GM18517 (cell line): ENCODE measurements around the gene PHACTR3.

Experiments
- ATAC-seq: cut with Tn5 transposase; IDR thresholded peaks from one replicate; pipeline ENCODE4 v1.9.1; 2021; ENCODE audit warnings: mild to moderate bottlenecking, moderate library complexity; ENCODE audit not compliant: unreplicated experiment

Gene PHACTR3

DNA sequence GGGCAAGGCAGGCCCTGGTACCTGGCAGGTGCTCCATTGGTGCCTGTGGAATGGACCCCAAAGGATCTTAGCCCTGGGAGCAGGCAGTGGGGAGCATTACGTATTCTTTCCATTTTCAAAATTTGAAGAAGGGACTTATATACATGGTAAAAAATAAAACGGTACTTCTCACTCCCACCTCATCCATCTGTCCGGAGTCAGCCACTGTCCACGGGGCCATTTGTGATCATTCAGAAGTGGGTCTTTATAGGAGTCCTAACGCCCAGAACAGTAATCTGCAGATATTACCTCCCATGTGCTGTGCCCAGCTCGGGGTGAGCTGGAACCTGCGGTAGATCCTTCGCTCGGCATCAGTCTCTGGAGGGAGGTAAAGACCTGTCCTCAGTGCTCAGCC, 218.7 kb downstream of the PHACTR3 start:
- no peak for ATAC-seq

DNA sequence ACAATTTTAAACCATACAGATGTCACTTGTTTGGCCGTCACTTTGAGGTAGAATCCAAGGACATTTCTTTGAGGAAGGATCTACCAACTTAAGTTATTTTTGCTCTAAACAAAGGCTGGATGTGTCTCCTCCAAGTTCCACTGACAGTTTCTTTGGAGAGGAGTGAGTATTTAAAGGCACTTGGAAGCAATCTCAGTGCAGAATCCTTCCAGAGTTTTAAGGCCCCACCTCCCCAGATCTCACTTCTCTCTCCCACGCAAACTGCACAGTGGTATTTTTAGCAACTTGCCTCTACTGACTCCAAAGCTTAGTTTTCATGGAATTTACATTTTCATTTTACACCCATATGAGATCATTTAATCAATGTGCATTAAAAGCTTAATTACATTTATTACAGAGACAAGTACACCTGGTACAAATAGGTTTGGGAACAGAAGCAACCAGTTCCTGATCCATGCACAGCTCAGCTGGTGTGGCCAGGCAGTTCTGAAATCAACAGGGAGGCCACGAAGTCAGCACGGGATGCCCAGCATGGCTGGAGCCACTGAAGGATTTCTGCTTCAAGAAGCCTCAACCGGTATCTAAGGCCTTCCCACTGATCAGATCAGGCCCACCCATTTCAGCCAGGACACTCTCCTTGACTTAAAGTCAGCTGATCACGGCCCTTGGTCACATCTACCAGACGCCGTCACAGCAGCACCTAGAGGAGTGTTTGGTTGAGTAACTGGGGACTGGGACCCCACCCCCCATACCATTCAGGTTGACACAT, 219.3 kb downstream of the PHACTR3 start:
- ATAC-seq: no peak

DNA sequence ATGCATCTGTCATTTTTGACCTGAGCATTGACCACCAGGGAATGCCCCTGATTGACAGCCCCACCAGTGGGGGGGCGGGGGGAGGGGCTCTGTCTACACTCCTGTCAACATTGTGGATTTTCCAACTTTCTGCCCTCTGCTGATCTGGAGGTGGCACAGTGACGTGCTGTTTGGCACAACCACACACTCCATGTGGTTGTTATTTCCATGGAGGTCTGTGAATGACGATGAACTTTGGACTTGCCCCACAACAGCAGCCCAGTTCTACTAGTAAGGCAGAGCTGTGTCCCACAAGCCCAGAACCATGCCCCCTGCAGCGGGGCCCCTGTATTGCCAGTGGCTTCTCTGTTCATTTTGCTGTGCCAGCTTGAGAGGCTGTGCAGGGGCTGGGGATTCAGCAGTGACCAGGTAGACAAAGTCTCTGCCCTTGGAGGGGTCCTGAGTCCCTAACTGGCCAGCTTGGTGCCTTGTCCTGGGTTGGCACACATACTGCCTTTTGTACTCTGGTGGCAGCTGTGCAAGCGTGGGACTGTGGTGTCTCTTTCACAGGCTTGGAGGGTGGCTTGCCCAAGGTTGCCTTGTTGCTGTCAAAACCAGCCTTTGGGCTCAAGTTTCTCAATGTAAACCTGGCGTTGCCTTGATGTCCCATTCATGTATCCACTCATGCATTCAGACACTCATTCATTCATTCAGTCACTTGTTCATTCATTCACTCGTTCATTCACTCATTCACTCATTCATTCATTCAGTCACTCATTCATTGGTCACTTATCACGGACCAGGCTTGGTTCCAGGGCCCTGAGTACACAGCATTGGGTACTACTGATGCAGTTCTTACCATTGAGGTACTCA, 220.6 kb downstream of the PHACTR3 start:
- ATAC-seq: no peak

DNA sequence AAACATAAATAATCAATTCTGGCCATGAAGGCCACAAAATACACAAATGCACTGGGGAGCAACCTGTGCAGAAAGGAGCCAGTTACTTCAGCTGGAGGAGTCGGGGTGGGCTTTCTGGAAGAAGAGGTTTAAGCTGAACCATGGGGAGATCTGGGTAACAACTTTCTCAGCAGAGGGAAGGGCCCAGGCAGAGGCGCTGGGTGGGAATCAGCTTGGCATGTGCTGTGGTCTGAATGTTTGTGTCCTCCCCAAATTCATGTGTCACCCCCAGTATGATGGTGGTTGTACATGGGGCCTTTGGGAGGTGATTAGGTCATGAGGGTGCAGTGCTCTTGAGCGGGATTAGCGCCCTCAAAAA, 221.2 kb downstream of the PHACTR3 start:
- ATAC-seq: no peak

DNA sequence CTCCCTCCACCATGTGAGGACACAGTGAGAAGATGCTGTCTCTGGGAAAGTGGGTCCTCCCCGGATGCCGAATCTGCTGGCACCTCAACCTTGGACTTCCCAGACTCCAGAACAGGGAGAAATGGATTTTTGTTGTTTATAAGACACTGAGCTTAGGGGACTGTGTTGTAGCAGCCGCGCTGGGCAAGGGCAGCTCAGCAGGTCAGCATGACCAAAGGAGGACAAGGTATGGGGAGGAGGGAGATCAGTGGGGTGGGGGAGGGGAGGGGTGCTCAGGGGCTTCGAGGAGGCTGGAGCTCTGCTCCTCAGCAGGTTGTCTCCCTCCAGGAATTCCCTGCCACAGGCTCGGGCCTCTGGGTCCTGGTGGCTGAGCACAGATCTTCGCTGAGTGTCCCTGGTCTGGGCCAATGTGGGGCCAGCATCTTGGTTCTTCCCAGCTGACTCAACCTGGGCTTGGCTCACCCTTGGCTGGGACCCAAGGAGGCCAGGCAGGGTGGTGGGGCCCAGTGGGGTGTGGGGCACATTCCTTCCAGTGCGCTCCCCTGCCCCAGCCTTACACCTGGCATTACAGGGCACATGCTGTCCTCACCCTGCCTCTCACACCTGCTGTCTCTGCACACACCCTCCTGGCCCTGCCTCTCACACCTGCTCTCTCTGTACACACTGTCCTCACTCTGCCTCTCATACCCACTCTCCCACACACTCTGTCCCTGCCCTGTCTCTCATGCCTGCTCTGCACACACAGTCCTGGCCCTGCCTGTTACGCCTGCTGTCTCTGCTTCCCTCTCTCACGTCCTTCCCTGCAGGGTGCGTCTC, 221.8 kb downstream of the PHACTR3 start:
- ATAC-seq: no peak

DNA sequence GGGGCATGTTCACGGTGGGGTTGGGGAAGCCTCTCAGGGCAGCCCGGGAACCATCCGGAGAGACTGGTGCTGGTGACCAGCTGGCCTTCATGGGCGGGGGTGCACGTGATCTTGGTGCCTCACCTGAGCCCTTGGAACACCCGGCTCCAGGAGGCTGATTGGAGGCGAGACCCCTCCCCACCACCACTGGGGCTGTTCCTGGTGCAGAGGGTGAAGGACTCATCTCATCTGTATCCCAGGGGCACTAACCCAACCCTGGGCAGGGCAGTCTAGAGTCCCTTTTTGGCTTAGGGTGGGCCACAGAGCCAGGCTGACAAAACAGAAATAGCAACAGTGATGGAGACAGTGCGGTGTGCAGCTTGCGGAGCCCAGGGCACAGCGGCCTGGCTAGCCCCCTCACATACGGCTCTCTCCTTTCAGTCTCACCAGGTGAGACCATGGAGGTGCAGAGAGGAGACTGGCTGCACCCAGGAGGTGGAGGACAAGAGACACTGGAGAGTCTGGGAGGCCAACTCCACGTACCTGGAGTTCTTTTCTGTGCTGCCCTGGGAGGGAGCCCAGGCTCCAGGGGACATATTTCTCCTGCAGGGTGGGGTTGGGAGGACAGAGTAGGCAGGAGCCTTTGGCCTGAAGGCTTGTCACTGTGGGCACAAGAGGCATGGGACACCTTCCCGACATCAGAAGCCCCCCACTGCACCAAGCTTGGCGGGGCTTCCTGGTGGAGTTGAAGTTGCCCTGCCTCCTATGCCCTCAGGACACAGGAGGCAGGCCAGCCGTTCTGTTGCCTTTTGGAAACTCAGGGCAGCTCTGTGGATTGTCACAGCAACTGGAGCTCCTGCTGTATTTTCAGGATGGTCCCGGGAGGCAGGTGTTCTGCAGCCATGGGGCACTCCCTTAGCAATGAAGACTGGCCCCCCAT, 223.1 kb downstream of the PHACTR3 start:
- ATAC-seq: no peak

DNA sequence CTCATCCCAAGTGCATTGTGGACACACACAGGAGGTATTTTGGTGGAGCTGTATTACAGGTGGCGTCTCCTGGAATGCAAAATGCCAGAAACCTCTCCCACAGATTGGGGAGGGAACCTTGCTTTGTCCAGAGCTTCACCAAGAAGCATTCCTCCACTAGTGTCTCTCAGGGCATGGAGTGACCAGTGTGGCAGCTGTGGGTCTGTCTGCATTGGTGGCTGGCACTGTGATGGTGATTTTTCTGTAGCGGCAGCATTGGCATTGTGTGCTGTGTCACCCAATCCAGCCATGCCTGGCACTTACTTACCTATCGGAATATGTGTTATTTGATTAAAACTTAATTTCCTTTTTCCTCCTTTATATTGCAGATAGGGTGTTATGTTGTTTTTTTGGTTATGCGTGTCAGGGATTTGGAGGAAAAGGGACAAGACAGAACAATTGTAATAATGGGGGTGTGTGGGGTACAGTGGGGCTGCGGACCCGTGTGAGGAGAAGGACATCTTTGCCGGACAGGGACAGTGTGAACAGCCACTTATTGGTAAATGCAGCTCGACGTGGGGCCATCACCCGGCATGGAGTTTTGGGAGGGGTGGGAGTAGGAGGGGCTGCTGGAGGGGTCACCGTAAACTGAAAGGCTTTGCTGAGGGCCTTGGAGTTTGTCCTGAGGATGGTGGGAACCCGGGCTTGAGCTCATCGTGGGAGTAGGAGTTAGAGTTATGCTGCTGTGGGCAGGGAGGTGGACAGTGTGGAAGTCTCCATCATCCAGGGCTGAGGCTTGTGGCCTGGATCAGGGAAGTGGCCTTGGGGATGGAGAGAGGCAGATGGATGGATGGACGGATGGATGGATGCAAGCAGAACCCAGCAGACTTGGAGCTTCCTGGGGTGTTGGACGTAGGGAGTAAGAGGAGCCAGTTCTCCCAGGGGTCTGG, 224.0 kb downstream of the PHACTR3 start:
- ATAC-seq: no peak

DNA sequence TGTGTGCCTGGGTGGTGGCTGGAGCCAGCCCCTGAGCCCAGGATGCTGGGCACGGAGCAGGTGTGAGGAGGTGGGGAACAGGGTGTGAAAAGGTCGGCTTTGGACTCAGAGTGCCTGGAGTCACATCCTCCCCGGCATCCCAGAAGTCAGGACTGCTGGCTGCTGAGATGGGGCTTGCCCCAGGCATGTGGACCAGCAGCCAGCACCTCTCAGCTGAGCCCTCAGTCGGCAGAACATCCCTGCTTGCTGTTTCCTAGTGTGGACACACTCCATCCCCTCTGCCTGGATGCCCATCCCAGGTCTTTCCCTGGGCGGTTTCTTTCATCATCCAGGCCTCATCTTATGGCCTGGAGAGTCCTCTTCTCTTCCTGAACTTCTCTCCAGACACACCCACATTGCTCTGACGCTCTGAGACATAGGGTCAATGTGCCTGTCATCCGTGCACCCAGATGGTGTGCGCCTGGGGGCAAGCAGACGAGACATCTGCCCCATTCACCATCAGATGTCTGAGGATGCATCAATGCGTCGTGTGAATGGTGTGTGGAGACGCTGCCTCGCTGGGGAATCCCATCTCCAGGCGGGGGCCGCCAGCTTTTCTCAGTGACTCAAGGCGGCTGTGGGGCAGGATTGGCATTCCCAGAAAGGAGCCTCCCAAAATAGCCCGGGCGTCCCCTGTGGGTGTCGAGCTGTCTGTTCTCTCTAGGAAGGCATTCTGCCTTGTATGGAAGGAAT, 224.9 kb downstream of the PHACTR3 start:
- no peak for ATAC-seq

DNA sequence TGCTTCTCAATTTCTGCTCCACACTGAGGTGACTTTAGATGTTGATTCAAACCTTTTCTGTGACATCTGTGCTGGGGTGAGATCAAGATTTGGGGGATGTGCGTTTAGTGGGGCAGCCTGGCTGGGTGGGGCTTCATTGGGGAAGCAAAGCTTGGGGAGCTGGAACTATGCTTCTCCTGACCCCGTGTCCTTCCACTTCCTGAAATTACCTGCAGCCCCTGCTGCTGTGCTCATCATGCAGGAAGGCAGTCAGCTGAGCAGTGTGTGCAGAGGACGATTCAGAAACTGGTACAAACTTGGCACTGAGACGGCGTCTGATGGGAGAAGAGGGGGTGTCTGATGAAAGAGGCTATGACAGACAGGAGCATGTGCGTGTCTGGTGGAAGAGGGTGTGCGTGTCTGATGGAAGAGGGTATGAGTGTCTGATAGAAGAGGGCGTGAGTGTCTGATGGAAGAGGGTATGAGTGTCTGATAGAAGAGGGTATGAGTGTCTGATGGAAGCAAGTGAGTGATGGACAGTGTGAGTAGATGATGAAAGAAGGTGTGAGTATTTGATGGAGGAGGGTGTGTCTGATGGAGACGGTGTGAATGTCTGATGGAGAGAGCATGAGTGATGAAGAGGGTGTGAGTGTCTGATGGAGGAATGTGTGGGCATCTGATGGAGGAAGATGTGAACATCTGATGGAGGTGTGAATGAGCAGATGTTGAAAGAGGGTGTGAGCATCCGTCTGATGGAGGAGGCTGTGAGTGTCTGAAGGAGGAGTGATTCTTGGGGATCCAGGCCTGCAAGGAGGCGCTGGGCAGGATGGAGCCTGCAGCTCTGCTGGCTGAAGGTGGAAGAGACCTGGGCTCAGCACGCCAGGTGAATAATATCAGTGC, 225.7 kb downstream of the PHACTR3 start:
- ATAC-seq: no peak

DNA sequence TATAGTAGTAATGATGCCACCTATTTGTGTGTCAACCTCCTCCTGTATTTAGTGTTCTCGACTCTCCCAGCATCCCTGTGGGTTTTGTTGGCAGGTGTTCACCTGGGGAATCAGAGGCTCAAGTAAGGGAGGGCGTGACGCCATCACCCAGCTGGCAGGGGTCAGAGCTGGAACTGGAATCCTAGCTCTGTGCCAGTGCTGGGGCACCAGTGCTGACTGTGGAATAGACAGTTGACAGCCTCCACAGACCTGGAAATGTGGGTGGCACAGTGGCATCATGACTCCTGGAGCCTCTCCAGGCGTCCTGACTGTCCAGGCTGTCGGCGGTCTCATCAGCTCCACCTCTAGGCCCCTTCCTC, 226.3 kb downstream of the PHACTR3 start:
- ATAC-seq: no peak

DNA sequence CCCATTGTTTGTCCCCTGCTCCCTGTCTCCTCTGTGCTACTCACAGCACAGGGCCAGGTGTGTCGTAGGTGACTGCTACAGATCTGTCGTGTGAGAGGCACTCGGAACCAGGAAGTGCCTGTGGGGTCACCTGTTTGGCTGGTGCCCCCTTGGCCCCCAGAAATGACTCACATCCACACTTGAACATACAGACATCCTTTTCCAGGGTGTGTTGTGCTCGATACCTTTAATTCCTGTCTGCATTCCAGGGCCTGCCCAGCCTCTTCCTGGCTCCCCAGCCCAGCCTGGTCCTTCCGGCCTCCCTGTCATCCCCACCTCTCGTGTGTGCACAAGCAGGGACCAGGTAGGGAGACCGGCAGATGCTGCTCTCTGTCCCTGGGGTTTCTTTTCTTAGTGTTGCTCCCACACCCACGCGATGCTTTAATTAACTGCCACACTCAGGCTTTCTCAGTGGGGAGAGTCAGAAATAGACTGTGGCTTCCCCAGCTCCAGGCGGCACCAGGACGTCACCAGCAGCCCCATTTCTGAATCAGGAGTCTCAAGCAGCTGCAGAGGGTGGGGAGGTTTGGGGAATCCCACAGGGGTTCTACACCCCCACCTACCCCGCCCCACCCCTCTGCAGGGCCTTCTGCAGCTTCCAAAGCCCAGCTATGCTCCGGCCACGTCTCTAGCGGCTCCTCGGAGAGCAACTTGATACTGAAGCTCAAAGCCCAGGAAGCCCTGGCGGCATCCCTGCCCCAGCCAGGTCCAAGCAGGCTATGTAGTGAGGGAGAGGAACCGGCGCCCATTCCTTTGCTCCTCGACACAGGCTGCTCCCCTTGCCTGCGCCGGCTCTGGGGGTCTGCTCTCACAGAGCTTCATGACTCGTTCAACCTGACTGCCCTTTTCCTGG, 226.9 kb downstream of the PHACTR3 start:
- no peak for ATAC-seq

DNA sequence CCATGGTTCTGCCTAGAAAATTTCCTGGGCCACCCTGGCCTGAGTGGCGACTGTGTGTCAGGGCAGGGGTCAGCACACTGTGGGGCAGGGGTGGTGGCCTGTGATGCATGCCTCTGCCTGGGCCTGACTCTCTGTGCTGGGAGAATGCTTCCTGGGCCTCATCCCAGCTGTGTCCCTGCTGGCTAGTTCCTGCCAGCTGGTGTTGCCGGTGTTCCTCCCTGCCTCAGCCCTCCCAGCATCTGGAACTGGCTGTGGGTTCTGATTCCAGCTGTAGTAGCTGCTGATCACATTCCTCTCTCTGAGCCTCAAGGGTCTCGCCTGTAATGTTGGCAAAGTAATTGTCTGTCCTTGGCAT, 227.6 kb downstream of the PHACTR3 start:
- ATAC-seq: no peak

DNA sequence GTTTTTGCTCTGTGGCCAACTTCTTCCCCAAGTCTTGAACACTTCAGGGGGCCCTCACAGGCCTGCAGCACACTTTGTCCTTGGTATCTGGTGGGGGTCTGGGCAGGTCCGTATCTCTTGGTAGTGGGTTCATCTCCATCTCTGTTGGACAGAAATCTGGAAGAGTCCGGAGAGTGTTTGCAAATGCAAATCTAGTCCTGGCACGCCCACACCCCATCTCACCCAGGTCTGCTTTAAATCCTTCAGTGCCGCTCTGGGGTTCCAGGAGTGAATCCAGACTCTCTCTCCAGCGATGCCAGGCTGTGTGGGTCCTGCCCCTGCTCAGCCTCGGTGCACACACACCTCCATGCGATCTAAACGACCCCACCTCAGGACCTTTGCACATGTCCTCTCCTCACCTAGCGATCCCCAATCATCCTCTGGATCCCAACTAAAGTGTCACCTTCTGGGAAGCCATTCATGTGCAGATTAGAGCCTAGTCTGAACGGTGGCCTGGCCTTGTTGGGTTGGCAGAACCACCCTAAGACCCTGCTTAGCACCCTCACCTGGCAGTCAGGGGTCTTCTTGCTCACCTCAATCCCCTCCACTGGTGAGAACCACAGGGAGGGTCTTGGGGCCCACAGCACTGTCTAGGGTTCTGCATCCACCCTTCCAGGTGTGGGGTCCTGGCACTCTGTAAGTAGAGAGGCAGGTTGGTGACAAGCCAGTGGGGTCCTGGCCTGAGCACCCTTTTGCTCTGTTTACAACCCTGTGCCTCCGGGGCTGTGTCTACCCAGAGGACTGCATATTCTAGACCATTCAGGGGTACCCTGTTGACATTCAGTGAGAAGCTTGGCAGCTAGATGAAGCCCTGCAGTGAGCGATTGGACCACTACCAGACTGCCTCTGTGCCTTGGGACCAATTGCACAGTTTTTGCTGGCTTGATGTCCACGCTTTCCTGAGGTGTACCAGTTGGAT, 228.3 kb downstream of the PHACTR3 start:
- ATAC-seq: no peak

DNA sequence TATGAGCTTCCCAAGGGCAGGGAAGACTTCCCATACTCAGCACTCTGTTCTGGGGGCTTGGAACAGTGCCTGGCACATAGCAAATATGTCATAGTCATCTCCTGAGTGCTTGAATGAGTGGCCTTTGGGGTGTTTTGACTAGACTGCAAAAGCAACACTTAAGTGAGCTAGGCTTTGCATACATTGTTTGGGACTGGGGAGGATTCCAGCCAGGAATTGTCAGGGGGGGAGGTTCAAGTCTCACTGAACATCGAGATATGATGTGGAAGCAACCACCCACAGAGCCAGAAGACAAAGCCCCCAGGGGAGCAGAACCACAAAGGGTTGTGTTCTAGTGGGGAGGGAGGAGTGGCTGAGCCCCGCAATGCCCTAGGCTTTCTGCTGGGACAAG, 230.7 kb downstream of the PHACTR3 start:
- no peak for ATAC-seq

DNA sequence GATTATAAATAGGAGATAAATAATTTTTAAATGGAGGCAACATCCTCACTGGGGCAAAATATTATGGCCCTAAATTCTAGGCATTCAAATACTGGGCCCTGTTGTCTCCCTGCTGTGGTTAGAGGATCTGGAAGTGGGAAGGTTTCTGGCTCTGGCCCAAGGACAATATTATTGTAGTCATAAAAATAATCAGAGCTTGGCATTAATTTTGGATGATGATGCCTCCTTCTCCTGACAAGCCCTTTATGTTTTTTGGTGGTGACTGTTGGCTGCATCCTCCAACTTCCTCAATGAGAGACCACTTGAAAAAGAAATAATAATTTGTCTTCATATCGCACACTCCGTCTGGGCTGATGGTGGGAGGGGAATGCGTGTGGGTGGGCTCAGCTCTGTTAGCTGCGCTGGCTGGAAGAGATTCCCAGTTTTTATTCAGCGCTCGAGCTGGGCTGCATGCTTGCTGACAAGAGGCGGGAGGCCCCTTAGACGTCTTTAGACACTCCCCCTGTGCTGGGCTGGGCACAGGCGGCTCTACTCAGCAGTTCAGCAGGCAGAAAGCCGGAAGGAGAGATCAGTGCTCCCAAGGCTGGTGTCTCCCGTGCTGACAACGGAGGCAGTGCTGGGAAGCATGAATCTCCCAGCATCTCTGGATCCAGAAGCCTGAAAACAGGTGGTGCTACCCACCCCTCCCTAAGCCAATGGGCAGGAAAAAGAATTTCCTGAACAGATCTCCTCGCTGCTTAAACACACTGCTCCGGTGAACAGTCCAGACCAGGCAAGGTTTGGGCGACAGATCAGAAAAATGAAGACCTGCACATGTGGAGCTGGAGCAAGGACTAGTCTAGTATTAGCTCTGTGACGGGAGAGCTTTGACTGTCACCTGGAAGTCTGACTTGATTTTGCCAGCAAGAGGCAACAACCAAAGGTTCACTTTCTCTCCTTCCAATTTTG, 231.4 kb downstream of the PHACTR3 start:
- ATAC-seq: no peak
